Measurements from ENCODE around the gene UXS1.

Gene UXS1

DNA sequence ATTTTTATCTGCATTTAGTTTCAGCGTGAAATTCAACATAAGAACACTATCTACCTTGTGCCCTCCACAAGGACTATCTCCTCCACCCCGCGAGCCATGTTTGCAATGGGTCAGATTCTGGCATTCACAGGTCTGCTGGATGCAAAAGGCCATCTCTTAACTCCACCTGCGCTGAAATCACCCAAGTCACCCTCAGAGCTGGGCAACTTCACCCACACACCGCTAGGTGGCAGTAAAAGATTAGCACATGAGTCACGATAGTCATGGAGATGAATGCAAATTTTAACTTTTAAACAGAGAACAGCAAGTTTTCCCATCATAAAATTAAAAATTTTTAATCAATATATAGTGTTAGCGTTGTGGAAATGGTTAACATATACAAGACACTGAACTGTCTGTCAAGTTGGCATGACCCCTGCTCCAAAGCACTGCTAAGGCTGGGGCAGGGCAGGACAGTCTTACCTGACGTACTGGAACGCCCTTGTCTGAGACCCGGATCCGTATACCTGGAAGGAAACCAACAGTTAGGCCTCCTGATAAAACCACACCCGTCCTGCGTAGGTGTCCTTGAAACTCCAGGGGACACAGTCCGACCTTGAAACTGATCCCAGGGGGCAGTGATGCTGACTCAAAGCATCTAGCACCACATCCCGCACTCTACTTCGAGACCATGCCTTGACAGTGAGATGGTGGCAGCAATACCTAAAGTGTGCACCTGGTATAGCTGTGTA is 89.6 kb downstream of the UXS1 start:
- H3K27ac ChIP-seq (ENCODE audit: low read length) = no peak overlapping the region
- no peak for DNase-seq (ENCODE audit: low read depth, low spot score)
- WGBS (ENCODE audit: insufficient coverage, insufficient read length) = no CpG with 5 or more reads among the region's 16 CpGs
- H3K4me1 ChIP-seq (ENCODE audit: control insufficient read depth, insufficient read depth, low read length) = no peaks in the 10 kb centered on the region
- H3K9me3 ChIP-seq (ENCODE audit: control insufficient read depth, insufficient read depth, low read length) = no peaks in the 10 kb centered on the region
- no peak overlapping the region for H3K4me3 ChIP-seq (ENCODE audit: low read length)
- H3K36me3 ChIP-seq (ENCODE audit: control insufficient read depth, insufficient read depth, low read length) = peaks cover 4% of the 10 kb centered on the region; the same call in 1 of the 2 replicates
- no peaks in the 10 kb centered on the region for H3K27me3 ChIP-seq (ENCODE audit: control insufficient read depth, insufficient read depth, low read length)

GRCh38 chr2:106099691-106100090 is 94.4 kb downstream of the UXS1 start:
- Histone ChIP-seq H3K9me3 (ENCODE audit: control insufficient read depth, insufficient read depth, low read length) (no peaks in the 10 kb centered on the region), H3K27ac (ENCODE audit: low read length) (no peak overlapping the region), H3K27me3 (ENCODE audit: control insufficient read depth, insufficient read depth, low read length) (no peaks in the 10 kb centered on the region), H3K4me3 (ENCODE audit: low read length) (no peak overlapping the region), H3K4me1 (ENCODE audit: control insufficient read depth, insufficient read depth, low read length) (peaks cover 8% of the 10 kb centered on the region; the same call in 1 of the 2 replicates), H3K36me3 (ENCODE audit: control insufficient read depth, insufficient read depth, low read length) (peaks cover 5% of the 10 kb centered on the region; the same call in 1 of the 2 replicates)
- DNase-seq (ENCODE audit: low read depth, low spot score) = no peak
- WGBS (ENCODE audit: insufficient coverage, insufficient read length) = no CpG with 5 or more reads among the region's 5 CpGs

- Histone ChIP-seq H3K9me3 (ENCODE audit: control insufficient read depth, insufficient read depth, low read length) (no peaks in the 10 kb centered on the region), H3K27me3 (ENCODE audit: control insufficient read depth, insufficient read depth, low read length) (no peaks in the 10 kb centered on the region), H3K36me3 (ENCODE audit: control insufficient read depth, insufficient read depth, low read length) (peaks cover 5% of the 10 kb centered on the region; the same call in 1 of the 2 replicates), H3K4me3 (ENCODE audit: low read length) (no peak overlapping the region), H3K4me1 (ENCODE audit: control insufficient read depth, insufficient read depth, low read length) (peaks cover 8% of the 10 kb centered on the region; the same call in 1 of the 2 replicates), H3K27ac (ENCODE audit: low read length) (no peak overlapping the region)
- WGBS (ENCODE audit: insufficient coverage, insufficient read length) = no CpG with 5 or more reads among the region's 9 CpGs
- no peak for DNase-seq (ENCODE audit: low read depth, low spot score)
Observed at GRCh38 chr2:106098664-106099063, 95.4 kb downstream of the UXS1 start.

GRCh38 chr2:106098081-106098480 is 96.0 kb downstream of the UXS1 start:
- no peak for DNase-seq (ENCODE audit: low read depth, low spot score)
- Histone ChIP-seq H3K36me3 (ENCODE audit: control insufficient read depth, insufficient read depth, low read length) (peaks cover 5% of the 10 kb centered on the region; the same call in 1 of the 2 replicates), H3K9me3 (ENCODE audit: control insufficient read depth, insufficient read depth, low read length) (no peaks in the 10 kb centered on the region), H3K27ac (ENCODE audit: low read length) (no peak overlapping the region), H3K4me3 (ENCODE audit: low read length) (no peak overlapping the region), H3K4me1 (ENCODE audit: control insufficient read depth, insufficient read depth, low read length) (peaks cover 8% of the 10 kb centered on the region; the same call in 1 of the 2 replicates), H3K27me3 (ENCODE audit: control insufficient read depth, insufficient read depth, low read length) (no peaks in the 10 kb centered on the region)
- no CpG with 5 or more reads among the region's 3 CpGs for WGBS (ENCODE audit: insufficient coverage, insufficient read length)

DNA sequence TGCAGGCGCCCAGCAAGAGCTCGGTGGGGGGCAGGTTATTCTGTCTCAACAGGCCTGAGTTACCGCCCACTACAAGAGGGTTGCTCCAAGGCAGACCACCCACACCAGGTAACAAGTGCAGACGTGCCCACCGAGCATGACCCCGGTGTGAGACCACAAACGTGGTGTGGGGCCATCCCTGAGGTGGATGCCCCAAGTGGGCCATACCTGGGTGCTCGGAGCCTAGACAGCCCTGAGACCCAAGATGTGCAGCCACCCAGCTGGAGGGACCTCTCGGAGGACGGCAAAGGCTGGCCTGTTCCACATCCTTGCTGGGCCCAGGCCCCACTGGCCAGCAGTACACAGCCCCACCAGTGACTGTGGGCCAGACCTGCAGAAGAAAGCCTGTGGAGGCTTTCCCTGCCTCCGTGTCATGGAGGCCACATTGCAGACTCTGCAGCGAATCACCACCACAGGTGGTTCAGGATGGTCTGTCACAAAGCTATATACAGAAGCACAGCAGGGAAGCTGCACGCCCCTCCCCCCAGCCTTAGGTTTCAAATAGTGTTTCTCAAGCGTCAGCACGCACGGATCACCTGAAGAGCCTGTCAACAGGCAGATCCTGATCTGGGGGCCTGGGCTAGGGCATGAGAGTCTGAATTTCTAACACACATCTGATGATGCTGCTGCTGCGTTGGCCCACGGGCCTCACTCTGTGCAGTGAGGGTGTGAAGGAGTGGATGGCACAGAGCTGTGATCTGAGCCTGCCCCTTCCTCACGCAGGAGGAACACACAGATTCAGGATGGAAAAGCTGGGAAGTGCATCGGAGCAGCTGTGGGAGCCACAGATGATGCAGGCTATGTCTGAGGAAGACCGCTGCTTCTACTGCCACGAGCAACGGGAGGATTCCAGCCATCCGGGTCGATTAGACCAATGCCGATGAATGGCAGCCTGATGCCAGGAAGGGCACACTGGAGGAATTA is 96.8 kb downstream of the UXS1 start:
- DNase-seq (ENCODE audit: low read depth, low spot score) = no peak

GRCh38 chr2:106096299-106097037 is 97.6 kb downstream of the UXS1 start:
- no peak for DNase-seq (ENCODE audit: low read depth, low spot score)
- WGBS (ENCODE audit: insufficient coverage, insufficient read length) = no CpG with 5 or more reads among the region's 12 CpGs
- H3K4me1 ChIP-seq (ENCODE audit: control insufficient read depth, insufficient read depth, low read length) = peaks cover 8% of the 10 kb centered on the region; the same call in 1 of the 2 replicates
- H3K36me3 ChIP-seq (ENCODE audit: control insufficient read depth, insufficient read depth, low read length) = peaks cover 5% of the 10 kb centered on the region; the same call in 1 of the 2 replicates
- H3K4me3 ChIP-seq (ENCODE audit: low read length) = no peak overlapping the region
- H3K27ac ChIP-seq (ENCODE audit: low read length) = no peak overlapping the region
- H3K27me3 ChIP-seq (ENCODE audit: control insufficient read depth, insufficient read depth, low read length) = no peaks in the 10 kb centered on the region
- H3K9me3 ChIP-seq (ENCODE audit: control insufficient read depth, insufficient read depth, low read length) = no peaks in the 10 kb centered on the region

More for the DNA sequence above, 96.8 kb downstream of the UXS1 start:
- H3K9me3 ChIP-seq (ENCODE audit: control insufficient read depth, insufficient read depth, low read length) = no peaks in the 10 kb centered on the region
- H3K4me1 ChIP-seq (ENCODE audit: control insufficient read depth, insufficient read depth, low read length) = peaks cover 8% of the 10 kb centered on the region; the same call in 1 of the 2 replicates
- H3K4me3 ChIP-seq (ENCODE audit: low read length) = no peak overlapping the region
- WGBS (ENCODE audit: insufficient coverage, insufficient read length) = no CpG with 5 or more reads among the region's 26 CpGs
- H3K27me3 ChIP-seq (ENCODE audit: control insufficient read depth, insufficient read depth, low read length) = no peaks in the 10 kb centered on the region
- H3K27ac ChIP-seq (ENCODE audit: low read length) = no peak overlapping the region
- peaks cover 5% of the 10 kb centered on the region; the same call in 1 of the 2 replicates for H3K36me3 ChIP-seq (ENCODE audit: control insufficient read depth, insufficient read depth, low read length)

DNA sequence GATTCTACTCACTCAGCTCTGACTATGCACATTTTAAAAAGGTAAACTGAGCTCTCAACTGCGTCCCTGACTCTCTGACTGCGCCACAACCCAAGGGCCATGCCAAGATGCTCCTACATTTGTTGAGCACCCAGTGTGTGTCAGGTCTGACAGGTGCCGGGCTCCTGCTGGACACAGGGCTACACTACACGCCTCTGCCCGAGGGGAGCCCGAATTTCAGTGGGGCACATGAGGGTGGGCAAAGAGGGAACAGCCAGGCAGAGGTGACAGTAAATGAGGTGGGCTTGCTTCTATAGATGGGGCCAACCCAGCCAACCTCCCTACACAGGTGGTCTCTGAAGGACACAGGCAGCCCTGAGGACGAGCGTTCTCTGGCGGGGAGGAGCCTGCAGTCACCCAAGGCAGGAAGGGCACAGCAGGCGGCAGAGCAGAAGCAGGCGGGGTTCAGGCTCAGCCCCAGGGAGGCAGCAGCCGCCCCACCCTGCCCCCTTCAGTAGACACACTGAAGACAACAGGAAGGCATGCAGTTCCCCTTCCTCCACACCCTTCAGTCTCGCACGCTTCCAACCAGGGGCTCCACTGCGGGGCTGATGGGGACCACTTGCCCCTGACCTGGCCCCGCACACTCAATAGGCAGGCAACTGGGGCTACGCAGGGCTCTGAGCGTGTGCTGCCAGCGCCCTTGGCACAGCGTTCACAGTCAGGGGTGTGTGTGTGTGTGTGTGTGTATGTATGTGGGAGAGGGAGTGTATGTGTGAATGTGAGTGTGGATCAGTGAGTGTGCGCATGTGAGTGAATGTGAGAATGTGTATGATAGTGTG is 98.4 kb downstream of the UXS1 start:
- Histone ChIP-seq H3K4me1 (ENCODE audit: control insufficient read depth, insufficient read depth, low read length) (peaks cover 8% of the 10 kb centered on the region; the same call in 1 of the 2 replicates), H3K4me3 (ENCODE audit: low read length) (no peak overlapping the region), H3K27ac (ENCODE audit: low read length) (no peak overlapping the region), H3K27me3 (ENCODE audit: control insufficient read depth, insufficient read depth, low read length) (no peaks in the 10 kb centered on the region), H3K36me3 (ENCODE audit: control insufficient read depth, insufficient read depth, low read length) (peaks cover 3% of the 10 kb centered on the region; the same call in 1 of the 2 replicates), H3K9me3 (ENCODE audit: control insufficient read depth, insufficient read depth, low read length) (no peaks in the 10 kb centered on the region)
- DNase-seq (ENCODE audit: low read depth, low spot score) = no peak
- 100% methylated on average over 1 of the region's 21 CpGs for WGBS (ENCODE audit: insufficient coverage, insufficient read length)

DNA sequence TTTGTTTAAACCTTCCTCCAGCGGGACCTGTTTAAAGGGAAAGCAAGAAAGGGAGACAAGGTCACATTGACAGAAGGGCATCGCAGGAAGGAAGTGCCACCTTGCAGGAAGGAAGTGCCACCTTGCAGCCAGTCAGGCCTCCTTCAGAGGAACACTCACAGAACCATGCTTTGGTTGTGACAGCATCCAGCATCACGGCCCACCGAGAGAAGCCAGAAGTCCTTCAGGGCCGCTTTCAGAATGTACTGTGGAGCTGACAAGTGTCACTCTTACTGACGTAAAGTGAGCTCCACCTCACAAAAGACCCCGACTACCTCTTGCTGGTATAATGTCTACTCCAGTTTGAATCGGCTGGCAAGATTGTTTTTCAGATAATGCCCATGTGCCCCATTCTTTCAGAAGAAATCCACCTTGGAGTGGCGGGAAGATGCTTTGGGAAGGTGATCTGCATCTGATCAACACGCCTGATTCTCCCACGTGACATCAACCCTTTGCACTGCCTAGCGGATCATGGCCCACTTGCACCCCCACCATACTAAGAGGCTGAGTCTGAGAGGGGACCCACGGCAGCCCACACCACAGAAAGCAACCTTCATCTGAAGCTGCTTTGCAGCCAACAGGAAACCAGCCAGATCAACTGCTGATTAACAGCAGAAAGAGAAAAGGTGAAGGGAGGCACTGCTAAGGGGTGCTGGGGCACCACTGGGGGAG is 99.8 kb downstream of the UXS1 start:
- H3K4me3 ChIP-seq (ENCODE audit: low read length) = no peak overlapping the region
- no CpG with 5 or more reads among the region's 13 CpGs for WGBS (ENCODE audit: insufficient coverage, insufficient read length)
- H3K36me3 ChIP-seq (ENCODE audit: control insufficient read depth, insufficient read depth, low read length) = peaks cover 3% of the 10 kb centered on the region; the same call in 1 of the 2 replicates
- H3K4me1 ChIP-seq (ENCODE audit: control insufficient read depth, insufficient read depth, low read length) = peaks cover 8% of the 10 kb centered on the region; the same call in 1 of the 2 replicates
- peaks cover 1% of the 10 kb centered on the region; the same call in 1 of the 2 replicates for H3K9me3 ChIP-seq (ENCODE audit: control insufficient read depth, insufficient read depth, low read length)
- H3K27me3 ChIP-seq (ENCODE audit: control insufficient read depth, insufficient read depth, low read length) = no peaks in the 10 kb centered on the region
- no peak overlapping the region for H3K27ac ChIP-seq (ENCODE audit: low read length)
- no peak for DNase-seq (ENCODE audit: low read depth, low spot score)
